IMR-90 (cell line): ENCODE measurements around the gene CHL1. TPM values are rescaled to one million over a fixed set of nuclear protein-coding genes. Genes with fewer than 3 reads are reported as not detected.
A peak's percentile ranks its signal among the peaks of the same experiment; 100 is the strongest.

Source experiments
- ATAC-seq: fragments of 200-7000 bp; cut with Tn5 transposase; 2 replicates; pipeline ENCODE4 v1.9.1; 2020; ENCODE audit warnings: low read depth, mild to moderate bottlenecking, moderate library complexity
- BruUV-seq: library from RNA; stranded (reverse); fragments of 400-500 nt; replicated peaks from 2 replicates; lab custom pipeline; 2021; lab: Mats Ljungman, UMichigan
- CTCF ChIA-PET: fragments of 300-600 bp; formaldehyde crosslinking; extraction: SDS; loops from one replicate; lab custom pipeline; 2021; ENCODE audit warnings: antibody characterized with exemption; lab: Yijun Ruan, JAX
- POLR2A ChIA-PET: fragments of 300-600 bp; sonication (Branson Sonifier 250); formaldehyde crosslinking; loops from one replicate; lab custom pipeline; 2022; ENCODE audit warnings: antibody characterized with exemption; ENCODE audit not compliant: unreplicated experiment; lab: Charles Lee
- DNase-seq: peaks from one replicate; pipeline ENCODE4 v3.0.0; 2013
- H2AFZ ChIP-seq: replicated peaks from 2 replicates; pipeline ENCODE3; 2013; ENCODE audit warnings: low read length, mild to moderate bottlenecking; ENCODE audit not compliant: poor library complexity
- H2AK5ac ChIP-seq: 2 replicates; pipeline ENCODE4 v1.6.1; 2013; ENCODE audit warnings: low read depth, low read length, inconsistent platforms
- H2AK9ac ChIP-seq: replicated peaks from 2 replicates; pipeline ENCODE3; 2013; ENCODE audit warnings: mild to moderate bottlenecking, low read depth, low read length, moderate library complexity; ENCODE audit not compliant: poor library complexity
- H2BK120ac ChIP-seq: 2 replicates; pipeline ENCODE4 v1.6.1; 2013; ENCODE audit warnings: low read depth, low read length, inconsistent platforms
- H2BK15ac ChIP-seq: 3 replicates; pipeline ENCODE4 v1.6.1; 2013; ENCODE audit warnings: low read depth, low read length, inconsistent platforms
- H2BK20ac ChIP-seq: 2 replicates; pipeline ENCODE4 v1.6.1; 2013; ENCODE audit warnings: low read depth, mild to moderate bottlenecking, inconsistent platforms, low read length, moderate library complexity
- H2BK5ac ChIP-seq: 2 replicates; pipeline ENCODE4 v1.6.1; 2013; ENCODE audit warnings: mild to moderate bottlenecking, low read depth, low read length, inconsistent platforms; ENCODE audit not compliant: poor library complexity, severe bottlenecking
- H3K14ac ChIP-seq: replicated peaks from 2 replicates; pipeline ENCODE4 v1.6.1; 2013; ENCODE audit warnings: low read depth, low read length, inconsistent platforms
- H3K18ac ChIP-seq: 2 replicates; pipeline ENCODE4 v1.6.1; 2013; ENCODE audit warnings: low read depth, low read length, control low read depth
- H3K23ac ChIP-seq: 2 replicates; pipeline ENCODE4 v1.6.1; 2013; ENCODE audit warnings: low read depth, low read length, inconsistent platforms
- H3K27ac ChIP-seq: 2 replicates; pipeline ENCODE4 v1.5.1; 2013; ENCODE audit warnings: mild to moderate bottlenecking, control low read depth, low read length; ENCODE audit not compliant: insufficient read depth
- H3K27me3 ChIP-seq: 2 replicates; pipeline ENCODE4 v1.6.1; 2013; ENCODE audit warnings: low read length; ENCODE audit not compliant: control insufficient read depth, insufficient read depth
- H3K36me3 ChIP-seq: 2 replicates; pipeline ENCODE4 v1.6.1; 2013; ENCODE audit warnings: low read length, mixed read lengths; ENCODE audit not compliant: control insufficient read depth, insufficient read depth
- H3K4ac ChIP-seq: 2 replicates; pipeline ENCODE4 v1.6.1; 2013; ENCODE audit warnings: low read depth, low read length, inconsistent platforms
- H3K4me1 ChIP-seq: 2 replicates; pipeline ENCODE4 v1.6.1; 2013; ENCODE audit warnings: low read length, mixed read lengths; ENCODE audit not compliant: control insufficient read depth, insufficient read depth
- H3K4me2 ChIP-seq: 2 replicates; pipeline ENCODE4 v1.6.1; 2013; ENCODE audit warnings: low read depth, mild to moderate bottlenecking, control low read depth, low read length, moderate library complexity
- H3K4me3 ChIP-seq: 2 replicates; pipeline ENCODE4 v1.5.1; 2013; ENCODE audit warnings: low read depth, mild to moderate bottlenecking, control low read depth, low read length, moderate library complexity; ENCODE audit not compliant: insufficient read depth
- H3K56ac ChIP-seq: 2 replicates; pipeline ENCODE4 v1.6.1; 2013; ENCODE audit warnings: low read length, inconsistent platforms; ENCODE audit not compliant: insufficient read depth; ENCODE audit errors: extremely low read depth
- H3K79me1 ChIP-seq, 2 experiments: 2 replicates each; pipeline ENCODE4 v1.6.1; 2013; ENCODE audit warnings: low read length in 2 of 2, inconsistent platforms in 1 of 2, low read depth in 1 of 2
- H3K9ac ChIP-seq: 2 replicates; pipeline ENCODE4 v1.6.1; 2013; ENCODE audit warnings: low read depth, low read length, control low read depth
- H3K9me1 ChIP-seq: 2 replicates; pipeline ENCODE4 v1.6.1; 2013; ENCODE audit warnings: low read length, inconsistent platforms; ENCODE audit not compliant: insufficient read depth
- H3K9me3 ChIP-seq: 2 replicates; pipeline ENCODE4 v1.6.1; 2013; ENCODE audit warnings: low read length; ENCODE audit not compliant: control insufficient read depth, insufficient read depth
- H4K20me1 ChIP-seq: 2 replicates; pipeline ENCODE4 v1.6.1; 2013; ENCODE audit warnings: low read length, inconsistent platforms; ENCODE audit not compliant: insufficient read depth
- H4K5ac ChIP-seq: 2 replicates; pipeline ENCODE4 v1.6.1; 2013; ENCODE audit warnings: mild to moderate bottlenecking, low read depth, low read length, control low read depth
- H4K8ac ChIP-seq, 2 experiments: 2 replicates each; pipeline ENCODE4 v1.6.1; 2013; ENCODE audit warnings: low read depth in 2 of 2, low read length in 2 of 2, control low read depth in 1 of 2, inconsistent platforms in 1 of 2
- H4K91ac ChIP-seq: 2 replicates; pipeline ENCODE4 v1.6.1; 2013; ENCODE audit warnings: low read depth, low read length, inconsistent platforms; ENCODE audit not compliant: insufficient read depth
- MAFK ChIP-seq: IDR thresholded peaks from 2 replicates; pipeline ENCODE4 v1.6.1; 2012; ENCODE audit warnings: low read depth, low read length, improper control_type of control experiment
- SMC3 ChIP-seq: fragments of 150-350 bp; IDR thresholded peaks from 2 replicates; pipeline ENCODE4 v1.6.1; 2016; ENCODE audit warnings: low read depth, mild to moderate bottlenecking, antibody characterized with exemption, low read length, moderate library complexity
- WGBS, 2 experiments: methylation state at CpG; one replicate each; pipeline versions ENCODE4 v1.1.5 to v1.1.7; 2013; ENCODE audit warnings: missing lambda C conversion rate in 2 of 2; ENCODE audit not compliant: insufficient read length in 1 of 2; ENCODE audit errors: extremely low coverage in 2 of 2; 5-methylcytosine and 5-hydroxymethylcytosine counted together
- dilution Hi-C: fragments of 300-500 bp; cut with HindIII; formaldehyde crosslinking; loops from one replicate; pipeline ENCODE4 v1.14.3; 2018; ENCODE audit warnings: low sequenced_read_pairs; ENCODE audit not compliant: unreplicated experiment
- in situ Hi-C: fragments of 300-500 bp; cut with MboI; formaldehyde crosslinking; loops from 3 replicates; pipeline ENCODE4 v1.14.3; 2019; ENCODE audit warnings: low sequenced_read_pairs, inconsistent platforms, mixed read lengths
- intact Hi-C: fragments of 100-400 bp; cut with micrococcal nuclease; formaldehyde crosslinking; loops from 2 replicates; pipeline ENCODE4 v1.10.0; 2022
- polyA plus RNA-seq, 3 experiments: library from polyadenylated mRNA; depleted of rRNA; stranded (reverse); fragments of >200 nt; gene quantifications; 2 replicates each; pipeline ENCODE4 v1.2.3, GENCODE V29; 2012; ENCODE audit warnings: low replicate concordance in 1 of 3
- total RNA-seq: library from RNA; depleted of rRNA; stranded (reverse); fragments of >200 nt; gene quantifications from 2 replicates; pipeline ENCODE4 v1.2.3, GENCODE V29; 2012

CHL1 gene
- total and polyA plus RNA-seq, 2 of the 4 experiments (the other 2 are of a cell fraction), result 0.38 to 1.6 TPM

DNA sequence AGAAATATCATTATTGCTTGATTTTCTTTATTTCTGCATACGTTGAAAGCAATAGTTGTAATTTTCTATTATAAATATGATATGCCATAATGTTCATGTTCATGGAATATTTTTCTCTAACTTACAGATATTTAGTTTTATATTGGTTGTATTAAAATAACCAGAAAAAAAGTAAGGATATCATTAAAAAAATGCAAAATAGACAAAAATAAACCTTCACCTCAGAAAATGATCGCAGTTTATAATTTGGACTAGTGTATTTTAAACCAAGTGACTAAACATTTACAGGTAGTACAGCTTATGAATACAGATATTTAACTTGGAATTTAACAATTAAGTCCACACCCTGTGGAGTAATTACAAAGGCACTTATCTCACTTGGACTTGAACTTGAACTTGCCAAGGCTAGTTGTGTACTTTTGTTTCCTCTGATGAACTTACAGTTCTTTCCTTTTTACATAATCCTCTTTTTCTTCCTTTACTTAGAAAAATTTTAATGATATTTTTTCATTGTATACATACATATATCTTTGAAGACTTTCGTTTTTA is 156.7 kb downstream of the CHL1 start:
- no peak for DNase-seq
- Histone ChIP-seq H2BK20ac (no peak overlapping the region), H3K23ac (no peak overlapping the region), H3K27me3 (no peaks in the 10 kb centered on the region), H4K91ac (no peak overlapping the region), H3K27ac (no peak overlapping the region), H3K4me2 (no peak overlapping the region), H4K8ac (no peak overlapping the region), H2BK15ac (no peak overlapping the region), H2BK120ac (no peak overlapping the region), H3K4me1 (peaks cover 18% of the 10 kb centered on the region), H3K56ac (no peak overlapping the region), H3K9me1 (peaks cover 8% of the 10 kb centered on the region), H3K4me3 (no peak overlapping the region), H2AK9ac (no peak overlapping the region), H3K9ac (no peak overlapping the region), H3K4ac (no peak overlapping the region), H2AK5ac (no peak overlapping the region), H2AFZ (no peak overlapping the region), H4K20me1 (no peaks in the 10 kb centered on the region), H3K9me3 (no peaks in the 10 kb centered on the region), H2BK5ac (no peak overlapping the region), H4K5ac (no peak overlapping the region), H3K18ac (no peak overlapping the region), H3K79me1 (no peaks in the 10 kb centered on the region), H3K36me3 (no peaks in the 10 kb centered on the region), H3K14ac (no peak overlapping the region)
- no TSS peak for BruUV-seq
- in situ Hi-C loops (no loop called here), dilution Hi-C loops (no loop called here), intact Hi-C loops (no loop called here)
- no peak for ATAC-seq
- WGBS, 2 experiments, result no CpG with 5 or more reads among the region's 3 CpGs
- TF ChIP-seq MAFK (peak; percentile 37; the same call in 1 of the 2 replicates), SMC3 (no peak)
- ChIA-PET POLR2A (no interaction called here), CTCF (interaction anchor here (1.4 kb wide), 1 partner anchor 23 kb away, joined by 4 read pairs; no protein-coding TSS in a partner anchor)
